GM12801 (cell line): ENCODE measurements around the gene SKOR1.

Experiments
- TF ChIP-seq, protein P1 (sequence below): IDR thresholded peaks from one replicate; pipeline ENCODE4 v1.5.1; 2011; ENCODE audit warnings: control low read depth; ENCODE audit not compliant: insufficient read length; ENCODE audit errors: extremely low read depth

The SKOR1 gene

DNA sequence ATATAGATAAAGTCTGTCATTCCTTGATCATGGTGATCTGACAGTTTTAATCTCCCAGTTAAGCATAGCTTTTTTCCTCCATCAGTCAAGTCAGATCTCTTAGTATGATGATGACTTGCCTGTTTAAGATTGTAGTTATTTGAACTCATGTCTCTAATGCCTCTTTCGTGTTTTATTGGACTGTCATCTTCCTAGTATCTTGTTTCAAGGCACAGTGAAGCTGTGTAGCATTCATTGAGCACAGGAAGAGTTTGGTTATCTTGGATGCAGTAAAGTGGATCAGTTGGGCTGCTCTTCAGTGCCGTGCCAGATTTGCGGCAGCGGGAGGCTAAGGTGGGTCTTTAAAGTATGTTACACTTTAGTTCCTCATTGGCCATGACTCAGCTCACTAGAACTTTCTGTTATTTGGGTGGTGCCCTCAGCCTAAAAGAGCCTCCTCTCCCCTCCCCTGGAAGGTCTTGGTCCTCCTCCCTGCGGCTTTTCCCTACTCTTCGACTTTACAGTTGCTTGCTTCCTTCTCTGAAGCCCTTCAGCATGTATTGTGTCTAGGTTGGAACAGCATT, 45.7 kb upstream of the SKOR1 start:
- TF ChIP-seq, protein P1, sequence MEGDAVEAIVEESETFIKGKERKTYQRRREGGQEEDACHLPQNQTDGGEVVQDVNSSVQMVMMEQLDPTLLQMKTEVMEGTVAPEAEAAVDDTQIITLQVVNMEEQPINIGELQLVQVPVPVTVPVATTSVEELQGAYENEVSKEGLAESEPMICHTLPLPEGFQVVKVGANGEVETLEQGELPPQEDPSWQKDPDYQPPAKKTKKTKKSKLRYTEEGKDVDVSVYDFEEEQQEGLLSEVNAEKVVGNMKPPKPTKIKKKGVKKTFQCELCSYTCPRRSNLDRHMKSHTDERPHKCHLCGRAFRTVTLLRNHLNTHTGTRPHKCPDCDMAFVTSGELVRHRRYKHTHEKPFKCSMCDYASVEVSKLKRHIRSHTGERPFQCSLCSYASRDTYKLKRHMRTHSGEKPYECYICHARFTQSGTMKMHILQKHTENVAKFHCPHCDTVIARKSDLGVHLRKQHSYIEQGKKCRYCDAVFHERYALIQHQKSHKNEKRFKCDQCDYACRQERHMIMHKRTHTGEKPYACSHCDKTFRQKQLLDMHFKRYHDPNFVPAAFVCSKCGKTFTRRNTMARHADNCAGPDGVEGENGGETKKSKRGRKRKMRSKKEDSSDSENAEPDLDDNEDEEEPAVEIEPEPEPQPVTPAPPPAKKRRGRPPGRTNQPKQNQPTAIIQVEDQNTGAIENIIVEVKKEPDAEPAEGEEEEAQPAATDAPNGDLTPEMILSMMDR = no peak

DNA sequence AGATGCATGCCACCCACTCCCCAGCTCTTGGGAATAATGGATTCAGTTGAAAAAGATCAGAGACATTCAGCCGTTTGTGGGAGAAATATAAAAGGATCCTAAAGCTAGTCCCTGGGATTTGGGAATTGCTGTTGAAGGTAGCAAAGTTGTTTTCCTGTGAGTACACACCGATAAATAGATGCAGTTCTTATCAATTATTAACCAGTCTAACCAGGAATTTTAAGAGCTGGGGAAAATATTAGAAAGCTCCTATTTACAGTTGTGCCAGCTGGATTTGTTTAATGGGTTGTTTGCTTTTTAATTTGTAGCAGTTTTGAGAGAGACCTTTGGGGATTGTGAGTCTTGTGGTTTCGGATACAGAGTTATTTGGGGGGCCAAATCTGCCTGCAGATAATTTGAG, 44.2 kb upstream of the SKOR1 start:
- TF ChIP-seq, protein P1 = no peak

DNA sequence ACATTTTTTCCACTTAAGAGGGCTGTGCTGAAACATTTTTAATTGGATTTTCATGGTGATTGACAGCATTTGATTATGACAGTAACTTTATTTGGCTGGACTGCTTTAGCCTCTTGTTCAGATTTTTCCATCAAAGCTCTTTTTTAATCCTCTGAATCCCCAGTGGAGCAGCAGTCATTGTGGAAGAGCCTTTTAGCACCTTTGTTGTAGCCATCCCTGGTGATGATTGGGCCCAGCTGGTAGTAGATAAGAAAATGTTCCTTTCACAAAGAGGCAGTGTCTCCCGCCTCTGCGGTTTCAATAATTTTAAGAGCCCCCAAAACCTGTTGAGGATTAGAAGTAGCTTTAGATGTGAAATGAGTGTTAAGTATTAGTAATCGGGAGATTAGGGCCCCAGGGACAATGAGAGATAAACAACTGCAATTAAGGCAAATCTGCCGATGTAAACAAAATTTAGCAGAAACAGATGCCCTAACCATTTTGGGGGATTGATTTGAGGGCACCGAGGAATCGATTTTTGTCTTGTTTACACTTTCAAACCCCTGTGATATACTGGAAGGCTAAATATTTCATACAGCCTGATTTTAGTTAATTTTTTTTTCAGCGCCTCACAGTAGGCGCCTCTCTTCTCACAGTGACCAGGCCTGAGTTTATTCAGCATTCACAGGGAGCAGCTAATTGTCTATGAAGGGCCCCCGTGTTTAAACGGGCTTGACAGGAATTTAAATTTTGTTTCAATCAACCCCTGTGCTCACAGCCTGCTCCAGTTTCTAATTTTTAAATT, 43.2 kb upstream of the SKOR1 start:
- TF ChIP-seq, protein P1 = no peak

DNA sequence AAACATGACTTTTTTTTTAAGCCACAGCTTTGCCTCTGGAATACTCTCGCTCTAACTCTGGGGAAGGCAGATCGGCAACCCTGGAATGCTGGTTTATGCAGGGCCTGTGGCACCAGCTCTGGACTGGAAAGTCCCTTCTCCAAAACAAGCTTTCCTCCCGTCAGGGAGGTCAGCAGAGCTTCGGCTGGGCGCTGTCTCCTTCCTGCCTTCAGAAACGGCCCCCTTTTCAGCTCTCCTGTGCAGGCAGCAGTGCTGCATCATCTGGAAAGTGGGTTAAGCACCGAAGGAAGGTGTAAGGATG, 42.7 kb upstream of the SKOR1 start:
- TF ChIP-seq, protein P1 = no peak

DNA sequence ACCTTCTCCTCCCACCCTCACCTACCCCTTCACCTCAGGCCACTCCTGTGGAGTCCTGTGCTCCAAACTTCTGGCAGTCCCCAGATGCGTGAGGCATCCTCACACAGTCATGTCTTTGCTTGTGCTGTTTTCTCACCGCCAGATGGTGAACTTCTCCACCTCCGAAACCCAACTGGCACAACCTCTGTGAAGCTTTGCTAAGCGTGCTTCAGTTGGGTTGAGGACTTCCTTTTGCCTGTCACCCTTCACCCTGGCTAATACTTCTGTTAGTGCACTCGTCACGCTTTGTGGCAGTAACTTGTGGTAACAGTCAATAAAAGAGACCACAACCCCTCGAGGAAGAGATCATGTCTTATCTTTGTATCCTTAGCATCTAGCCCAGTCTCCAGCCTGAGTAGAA, 42.0 kb upstream of the SKOR1 start:
- TF ChIP-seq, protein P1 = no peak

DNA sequence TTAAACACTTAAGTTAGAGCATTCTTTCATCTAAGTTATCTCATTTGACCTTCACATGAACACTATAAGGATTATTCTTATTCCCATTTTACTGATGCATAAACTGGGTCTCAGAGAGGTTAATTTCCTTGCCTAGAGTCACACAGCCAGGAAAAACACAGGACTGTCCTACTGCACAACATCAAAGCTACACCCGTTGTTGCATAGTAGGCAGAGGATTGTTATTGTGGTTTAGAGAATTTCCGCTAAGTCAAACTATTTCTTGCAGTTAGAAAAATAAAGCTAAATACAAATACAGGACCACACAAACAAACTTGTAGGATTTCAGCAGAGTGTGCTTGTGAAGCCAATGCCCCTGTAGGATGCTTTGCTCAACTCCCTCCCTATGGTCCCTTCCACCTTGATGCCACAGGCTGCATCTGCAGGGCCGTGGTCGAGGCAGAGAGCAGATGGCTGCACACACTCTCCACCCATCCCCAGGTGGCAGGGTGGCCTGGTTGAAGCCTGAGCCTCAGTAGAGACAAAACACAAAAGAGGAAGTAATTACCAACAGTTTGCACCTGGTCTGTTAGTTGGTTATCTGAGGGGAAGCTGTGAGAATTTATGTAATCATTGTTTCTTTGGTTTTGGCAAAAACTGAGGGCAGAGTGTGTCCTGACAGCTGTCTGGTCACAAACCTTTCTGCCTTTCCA, 41.1 kb upstream of the SKOR1 start:
- TF ChIP-seq, protein P1 = no peak

DNA sequence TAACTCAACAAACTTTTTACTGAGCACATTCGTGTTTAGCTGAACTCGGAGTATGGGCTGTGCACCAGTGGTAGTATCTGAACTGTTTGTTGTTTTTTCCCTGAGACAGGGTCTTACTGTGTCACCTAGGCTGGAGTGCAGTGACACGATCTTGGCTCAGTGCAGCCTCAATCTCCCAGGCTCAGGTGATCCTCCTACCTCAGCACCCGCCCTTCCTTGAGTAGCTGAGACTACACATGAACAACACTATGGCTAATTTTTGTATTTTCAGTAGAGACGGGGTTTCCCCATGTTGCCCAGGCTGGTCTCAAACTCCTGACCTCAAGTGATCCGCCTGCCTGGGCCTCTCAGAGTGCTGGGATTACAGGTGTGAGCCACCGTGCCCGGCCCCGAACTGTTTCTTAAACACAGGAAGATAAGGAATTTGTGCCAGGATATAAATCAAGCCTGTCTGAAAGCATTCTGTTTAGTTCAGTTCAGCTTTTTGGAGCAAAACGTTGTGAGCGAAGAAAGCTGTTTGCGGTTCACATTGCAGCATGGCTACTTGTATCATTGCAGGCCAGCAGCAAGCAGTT, 40.4 kb upstream of the SKOR1 start:
- TF ChIP-seq, protein P1 = no peak
